Stimulated activated CD4-positive, alpha-beta T cell treated with anti-CD3 and anti-CD28 coated beads, Interleukin-12 subunit alpha, Interleukin-12 subunit beta, amount 100 ng/mL, for 24 hours (primary cell): ENCODE data around the gene GSG1L.
"Not testable (repeated sequence)": the region's sequence is repeated elsewhere in the genome, so short reads cannot be mapped to it uniquely, and the experiment has no call there.

Source experiments
- DNase-seq, 2 experiments: peaks; one replicate each; pipeline ENCODE4 v3.0.0-alpha.2; 2020; ENCODE audit warnings: low read depth in 2 of 2

GSG1L gene

GRCh38 chr16:27950206-27950887 lies 113.2 kb downstream of the GSG1L start:
- DNase-seq, result no peak

- DNase-seq, result no peak
These were observed 115.8 kb downstream of the GSG1L start for GRCh38 chr16:27947696-27948095.

- DNase-seq, result no peak
These were observed 118.1 kb downstream of the GSG1L start for GRCh38 chr16:27945233-27945973.

- no peak for DNase-seq
These were observed 119.7 kb downstream of the GSG1L start for GRCh38 chr16:27943766-27944165.

- not testable (repeated sequence) for DNase-seq
These were observed 121.4 kb downstream of the GSG1L start for GRCh38 chr16:27942071-27942470.

GRCh38 chr16:27935076-27935475 lies 128.4 kb downstream of the GSG1L start:
- no peak for DNase-seq

GRCh38 chr16:27932542-27933135 lies 130.9 kb downstream of the GSG1L start:
- no peak for DNase-seq

GRCh38 chr16:27929818-27930217 lies 133.7 kb downstream of the GSG1L start:
- no peak for DNase-seq

GRCh38 chr16:27928542-27928941 lies 135.0 kb downstream of the GSG1L start:
- DNase-seq, result no peak

GRCh38 chr16:27927266-27927901 lies 136.1 kb downstream of the GSG1L start:
- no peak for DNase-seq

- DNase-seq, result no peak
These were observed 137.9 kb downstream of the GSG1L start for GRCh38 chr16:27925612-27926011.

- DNase-seq, result no peak
These were observed 138.9 kb downstream of the GSG1L start for GRCh38 chr16:27924411-27925118.

- DNase-seq, result no peak
These were observed 139.8 kb downstream of the GSG1L start for GRCh38 chr16:27923751-27924150.

GRCh38 chr16:27922433-27922832 lies 141.1 kb downstream of the GSG1L start:
- DNase-seq, result no peak

- DNase-seq, result no peak
These were observed 142.4 kb downstream of the GSG1L start for GRCh38 chr16:27921134-27921533.

GRCh38 chr16:27920391-27920891 lies 143.1 kb downstream of the GSG1L start:
- no peak for DNase-seq

GRCh38 chr16:27918755-27919154 lies 144.8 kb downstream of the GSG1L start:
- DNase-seq, result no peak

GRCh38 chr16:27917949-27918348 lies 145.6 kb downstream of the GSG1L start:
- DNase-seq, result no peak

GRCh38 chr16:27911486-27911885 lies 152.0 kb downstream of the GSG1L start:
- DNase-seq, result no peak

GRCh38 chr16:27907457-27907972 lies 156.0 kb downstream of the GSG1L start:
- no peak for DNase-seq

GRCh38 chr16:27906883-27907282 lies 156.6 kb downstream of the GSG1L start:
- no peak for DNase-seq
